Neural cell (in vitro differentiated cells): ENCODE results near the gene SUPT3H. TPM values are rescaled to one million over a fixed set of nuclear protein-coding genes. Genes with fewer than 3 reads are reported as not detected.

Experiments used
- H2AFZ ChIP-seq: fragments of 200-600, 300-800 bp; sonication (generic), shearing (Covaris generic); 2 replicates; pipeline ENCODE4 v1.6.0; 2014; ENCODE audit warnings: low read depth, mild to moderate bottlenecking, antibody characterized with exemption, low read length, moderate library complexity
- H3F3A ChIP-seq: fragments of 200-600 bp; shearing (Covaris generic); 2 replicates; pipeline ENCODE4 v1.6.1; 2016; ENCODE audit warnings: mild to moderate bottlenecking, moderate library complexity, mixed read lengths, antibody characterized with exemption, low read length; ENCODE audit not compliant: insufficient read depth, poor library complexity, severe bottlenecking
- H3K27ac ChIP-seq: fragments of 200-600, 300-800 bp; sonication (generic), shearing (Covaris generic); 2 replicates; pipeline ENCODE4 v1.5.1; 2014; ENCODE audit warnings: mild to moderate bottlenecking, low read length, moderate library complexity
- H3K27me3 ChIP-seq: fragments of 300-800, 200-600 bp; sonication (generic), shearing (Covaris generic); 2 replicates; pipeline ENCODE4 v1.6.0; 2014; ENCODE audit warnings: mild to moderate bottlenecking, low read depth, low read length, moderate library complexity; ENCODE audit not compliant: insufficient read depth
- H3K36me3 ChIP-seq: fragments of 300-800, 200-600 bp; sonication (generic), shearing (Covaris generic); 2 replicates; pipeline ENCODE4 v1.5.1; 2014; ENCODE audit warnings: mild to moderate bottlenecking, antibody characterized with exemption, low read length, moderate library complexity; ENCODE audit not compliant: insufficient read depth
- H3K4me2 ChIP-seq: fragments of 300-800, 200-600 bp; sonication (generic), shearing (Covaris generic); 2 replicates; pipeline ENCODE4 v1.6.0; 2014; ENCODE audit warnings: mild to moderate bottlenecking, low read length
- H3K4me3 ChIP-seq: fragments of 300-800, 200-600 bp; sonication (generic), shearing (Covaris generic); 2 replicates; pipeline ENCODE4 v1.5.1; 2014; ENCODE audit warnings: mild to moderate bottlenecking, low read length, moderate library complexity
- H3K79me2 ChIP-seq: fragments of 200-600 bp; shearing (Covaris generic); replicated peaks from 2 replicates; pipeline ENCODE4 v1.6.0; 2014; ENCODE audit warnings: mild to moderate bottlenecking, low read length, moderate library complexity; ENCODE audit not compliant: insufficient read depth
- H3K9ac ChIP-seq: fragments of 300-800, 200-600 bp; sonication (generic), shearing (Covaris generic); 2 replicates; pipeline ENCODE4 v1.6.1; 2016; ENCODE audit warnings: mild to moderate bottlenecking, low read length, mixed read lengths
- H3K9me2 ChIP-seq: fragments of 200-600 bp; shearing (Covaris generic); 2 replicates; pipeline ENCODE4 v1.6.1; 2016; ENCODE audit warnings: mild to moderate bottlenecking, low read length, mixed read lengths; ENCODE audit not compliant: insufficient read depth
- H3K9me3 ChIP-seq: fragments of 200-600, 300-800 bp; sonication (generic), shearing (Covaris generic); 2 replicates; pipeline ENCODE4 v1.6.1; 2016; ENCODE audit warnings: mild to moderate bottlenecking, mixed run types, low read length, moderate library complexity, mixed read lengths
- H4K20me1 ChIP-seq: fragments of 200-600 bp; shearing (Covaris generic); 2 replicates; pipeline ENCODE4 v1.6.1; 2016; ENCODE audit warnings: mild to moderate bottlenecking, mixed run types; ENCODE audit not compliant: insufficient read depth
- EP300 ChIP-seq: fragments of 450-650 bp; conservative IDR thresholded peaks from 2 replicates; pipeline ENCODE4 v1.6.1; 2014; ENCODE audit warnings: antibody characterized with exemption, mild to moderate bottlenecking, moderate library complexity; ENCODE audit not compliant: poor library complexity, severe bottlenecking
- EZH2 ChIP-seq: fragments of 200-600, 300-800 bp; shearing (Covaris generic), sonication (generic); IDR thresholded peaks from 2 replicates; pipeline ENCODE4 v1.6.1; 2014; ENCODE audit warnings: antibody characterized with exemption, low read length, borderline replicate concordance, mild to moderate bottlenecking; ENCODE audit not compliant: insufficient read depth, poor library complexity, severe bottlenecking
- MXI1 ChIP-seq: fragments of 450-650 bp; conservative IDR thresholded peaks from 2 replicates; pipeline ENCODE4 v1.6.1; 2014; ENCODE audit warnings: antibody characterized with exemption, mild to moderate bottlenecking; ENCODE audit not compliant: poor library complexity, severe bottlenecking
- POLR2AphosphoS5 ChIP-seq: IDR thresholded peaks from 2 replicates; pipeline ENCODE4 v1.6.1; 2012
- RAD21 ChIP-seq: fragments of 450-650 bp; conservative IDR thresholded peaks from 2 replicates; pipeline ENCODE4 v1.6.1; 2014; ENCODE audit warnings: antibody characterized with exemption, mild to moderate bottlenecking, moderate library complexity
- SMC3 ChIP-seq: fragments of 450-650 bp; conservative IDR thresholded peaks from 2 replicates; pipeline ENCODE4 v1.6.1; 2014; ENCODE audit warnings: antibody characterized with exemption, mild to moderate bottlenecking, moderate library complexity; ENCODE audit not compliant: poor library complexity
- TAF1 ChIP-seq: IDR thresholded peaks from 2 replicates; pipeline ENCODE4 v1.6.1; 2012; ENCODE audit warnings: low read depth
- polyA plus RNA-seq: library from polyadenylated mRNA; depleted of rRNA; stranded (reverse); fragments of >200 nt; gene quantifications from 2 replicates; pipeline ENCODE4 v1.2.3, GENCODE V29; 2014
- TF ChIP-seq, protein P1 (sequence below): fragments of 450-650 bp; IDR thresholded peaks from 2 replicates; pipeline ENCODE4 v1.5.1; 2014; ENCODE audit warnings: antibody characterized with exemption, mild to moderate bottlenecking, moderate library complexity; ENCODE audit not compliant: poor library complexity, severe bottlenecking
- TF ChIP-seq, protein P2 (sequence below): IDR thresholded peaks from 2 replicates; pipeline ENCODE4 v1.6.1; 2012; ENCODE audit warnings: borderline replicate concordance

The SUPT3H gene
- polyA plus RNA-seq, 1 donor from 2014 or later = 6.8 TPM

- Histone ChIP-seq H3K4me3 (no peak overlapping the region), H3K9me3 (no peaks in the 10 kb centered on the region), H3K9me2 (no peaks in the 10 kb centered on the region), H3K27me3 (no peaks in the 10 kb centered on the region), H3K27ac (no peak overlapping the region), H3K79me2 (no peaks in the 10 kb centered on the region), H3F3A (no peaks in the 10 kb centered on the region), H3K36me3 (no peaks in the 10 kb centered on the region), H3K4me2 (no peak overlapping the region), H3K9ac (no peak overlapping the region), H2AFZ (no peak overlapping the region), H4K20me1 (no peaks in the 10 kb centered on the region)
- TF ChIP-seq TAF1 (no peak), POLR2AphosphoS5 (no peak), EZH2 (no peak), EP300 (no peak)
Observed at GRCh38 chr6:45255434-45255833, 122.3 kb downstream of the SUPT3H start.

GRCh38 chr6:45254253-45254652 is 123.5 kb downstream of the SUPT3H start:
- H3K9me3 ChIP-seq = no peaks in the 10 kb centered on the region
- TF ChIP-seq POLR2AphosphoS5 (no peak), EZH2 (no peak), MXI1 (no peak), EP300 (no peak), SMC3 (no peak), TAF1 (no peak)
- TF ChIP-seq, protein P1, sequence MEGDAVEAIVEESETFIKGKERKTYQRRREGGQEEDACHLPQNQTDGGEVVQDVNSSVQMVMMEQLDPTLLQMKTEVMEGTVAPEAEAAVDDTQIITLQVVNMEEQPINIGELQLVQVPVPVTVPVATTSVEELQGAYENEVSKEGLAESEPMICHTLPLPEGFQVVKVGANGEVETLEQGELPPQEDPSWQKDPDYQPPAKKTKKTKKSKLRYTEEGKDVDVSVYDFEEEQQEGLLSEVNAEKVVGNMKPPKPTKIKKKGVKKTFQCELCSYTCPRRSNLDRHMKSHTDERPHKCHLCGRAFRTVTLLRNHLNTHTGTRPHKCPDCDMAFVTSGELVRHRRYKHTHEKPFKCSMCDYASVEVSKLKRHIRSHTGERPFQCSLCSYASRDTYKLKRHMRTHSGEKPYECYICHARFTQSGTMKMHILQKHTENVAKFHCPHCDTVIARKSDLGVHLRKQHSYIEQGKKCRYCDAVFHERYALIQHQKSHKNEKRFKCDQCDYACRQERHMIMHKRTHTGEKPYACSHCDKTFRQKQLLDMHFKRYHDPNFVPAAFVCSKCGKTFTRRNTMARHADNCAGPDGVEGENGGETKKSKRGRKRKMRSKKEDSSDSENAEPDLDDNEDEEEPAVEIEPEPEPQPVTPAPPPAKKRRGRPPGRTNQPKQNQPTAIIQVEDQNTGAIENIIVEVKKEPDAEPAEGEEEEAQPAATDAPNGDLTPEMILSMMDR = no peak
- TF ChIP-seq, protein P2, sequence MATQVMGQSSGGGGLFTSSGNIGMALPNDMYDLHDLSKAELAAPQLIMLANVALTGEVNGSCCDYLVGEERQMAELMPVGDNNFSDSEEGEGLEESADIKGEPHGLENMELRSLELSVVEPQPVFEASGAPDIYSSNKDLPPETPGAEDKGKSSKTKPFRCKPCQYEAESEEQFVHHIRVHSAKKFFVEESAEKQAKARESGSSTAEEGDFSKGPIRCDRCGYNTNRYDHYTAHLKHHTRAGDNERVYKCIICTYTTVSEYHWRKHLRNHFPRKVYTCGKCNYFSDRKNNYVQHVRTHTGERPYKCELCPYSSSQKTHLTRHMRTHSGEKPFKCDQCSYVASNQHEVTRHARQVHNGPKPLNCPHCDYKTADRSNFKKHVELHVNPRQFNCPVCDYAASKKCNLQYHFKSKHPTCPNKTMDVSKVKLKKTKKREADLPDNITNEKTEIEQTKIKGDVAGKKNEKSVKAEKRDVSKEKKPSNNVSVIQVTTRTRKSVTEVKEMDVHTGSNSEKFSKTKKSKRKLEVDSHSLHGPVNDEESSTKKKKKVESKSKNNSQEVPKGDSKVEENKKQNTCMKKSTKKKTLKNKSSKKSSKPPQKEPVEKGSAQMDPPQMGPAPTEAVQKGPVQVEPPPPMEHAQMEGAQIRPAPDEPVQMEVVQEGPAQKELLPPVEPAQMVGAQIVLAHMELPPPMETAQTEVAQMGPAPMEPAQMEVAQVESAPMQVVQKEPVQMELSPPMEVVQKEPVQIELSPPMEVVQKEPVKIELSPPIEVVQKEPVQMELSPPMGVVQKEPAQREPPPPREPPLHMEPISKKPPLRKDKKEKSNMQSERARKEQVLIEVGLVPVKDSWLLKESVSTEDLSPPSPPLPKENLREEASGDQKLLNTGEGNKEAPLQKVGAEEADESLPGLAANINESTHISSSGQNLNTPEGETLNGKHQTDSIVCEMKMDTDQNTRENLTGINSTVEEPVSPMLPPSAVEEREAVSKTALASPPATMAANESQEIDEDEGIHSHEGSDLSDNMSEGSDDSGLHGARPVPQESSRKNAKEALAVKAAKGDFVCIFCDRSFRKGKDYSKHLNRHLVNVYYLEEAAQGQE = no peak
- no peak overlapping the region for H3K27ac ChIP-seq
- H3K36me3 ChIP-seq = no peaks in the 10 kb centered on the region
- no peaks in the 10 kb centered on the region for H3K9me2 ChIP-seq
- no peak overlapping the region for H2AFZ ChIP-seq
- H3K9ac ChIP-seq = no peak overlapping the region
- no peak overlapping the region for H3K4me2 ChIP-seq
- no peaks in the 10 kb centered on the region for H3K79me2 ChIP-seq
- H3K4me3 ChIP-seq = no peak overlapping the region
- no peaks in the 10 kb centered on the region for H4K20me1 ChIP-seq
- H3F3A ChIP-seq = no peaks in the 10 kb centered on the region
- H3K27me3 ChIP-seq = no peaks in the 10 kb centered on the region

DNA sequence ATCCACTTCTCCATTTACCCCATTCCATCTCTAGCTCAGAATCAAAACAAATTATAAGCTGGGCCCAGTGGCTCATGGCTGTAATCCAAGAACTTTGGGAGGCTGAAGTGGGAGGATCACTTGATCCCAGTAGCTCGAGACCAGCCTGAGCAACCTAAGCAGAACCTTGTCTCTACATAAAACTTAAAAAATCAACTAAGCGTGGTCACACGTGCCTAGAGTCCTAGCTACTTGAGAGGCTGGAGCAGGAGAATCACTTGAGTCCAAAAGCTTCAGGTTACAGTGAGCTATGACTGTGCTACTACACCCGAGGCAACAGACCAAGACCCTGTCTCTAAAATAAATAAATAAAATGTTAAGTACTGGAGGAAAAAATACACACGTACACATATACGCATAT is 124.3 kb downstream of the SUPT3H start:
- Histone ChIP-seq H3K36me3 (no peaks in the 10 kb centered on the region), H3K27me3 (no peaks in the 10 kb centered on the region), H3K27ac (no peak overlapping the region), H3K4me2 (no peak overlapping the region), H3K9me2 (no peaks in the 10 kb centered on the region), H2AFZ (no peak overlapping the region), H3F3A (no peaks in the 10 kb centered on the region), H3K9ac (no peak overlapping the region), H3K9me3 (no peaks in the 10 kb centered on the region), H3K79me2 (no peaks in the 10 kb centered on the region), H3K4me3 (no peak overlapping the region), H4K20me1 (no peaks in the 10 kb centered on the region)
- TF ChIP-seq, protein P2 = no peak
- TF ChIP-seq SMC3 (no peak), EP300 (no peak), POLR2AphosphoS5 (no peak), MXI1 (no peak), TAF1 (no peak), EZH2 (no peak), RAD21 (no peak)
- TF ChIP-seq, protein P1 = no peak
